Esophagus muscularis mucosa (tissue), 4 donors: ENCODE data around the gene PARD6B.

Source experiments
- EP300 ChIP-seq: sonication (generic); formaldehyde crosslinking; IDR thresholded peaks from one replicate; pipeline ENCODE4 v1.6.1; 2017; ENCODE audit warnings: antibody characterized with exemption
- POLR2AphosphoS5 ChIP-seq, 2 donors: sonication (generic); formaldehyde crosslinking; IDR thresholded peaks; one replicate each; pipeline ENCODE4 v1.6.1; 2017; ENCODE audit warnings: antibody characterized with exemption in 2 of 2
- TF ChIP-seq, protein P1 (sequence below), 3 experiments: fragments of 200-600 bp in 2 of 3; fragments of 450-650 bp in 1 of 3; sonication (generic) in 2 of 3; IDR thresholded peaks; one replicate each; pipeline ENCODE4 v1.5.1; 2017 to 2019; ENCODE audit warnings: antibody characterized with exemption in 3 of 3, mild to moderate bottlenecking in 2 of 3, moderate library complexity in 1 of 3

DNA sequence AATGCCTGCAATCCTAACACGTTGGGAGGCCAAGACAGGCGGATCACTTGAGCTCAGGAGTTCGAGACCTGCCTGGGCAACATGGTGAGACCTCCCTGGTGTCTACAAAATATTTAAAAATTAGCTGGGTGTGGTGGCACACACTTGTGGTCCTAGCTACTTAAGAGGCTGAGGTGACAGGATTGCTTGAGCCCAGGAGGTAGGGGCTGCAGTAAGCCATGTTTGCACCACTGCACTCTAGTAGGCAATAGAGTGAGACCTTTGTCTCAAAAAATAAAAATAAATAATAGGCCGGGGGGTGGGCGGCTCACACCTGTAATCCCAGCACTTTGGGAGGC lies 21.8 kb upstream of the PARD6B start:
- TF ChIP-seq, protein P1, sequence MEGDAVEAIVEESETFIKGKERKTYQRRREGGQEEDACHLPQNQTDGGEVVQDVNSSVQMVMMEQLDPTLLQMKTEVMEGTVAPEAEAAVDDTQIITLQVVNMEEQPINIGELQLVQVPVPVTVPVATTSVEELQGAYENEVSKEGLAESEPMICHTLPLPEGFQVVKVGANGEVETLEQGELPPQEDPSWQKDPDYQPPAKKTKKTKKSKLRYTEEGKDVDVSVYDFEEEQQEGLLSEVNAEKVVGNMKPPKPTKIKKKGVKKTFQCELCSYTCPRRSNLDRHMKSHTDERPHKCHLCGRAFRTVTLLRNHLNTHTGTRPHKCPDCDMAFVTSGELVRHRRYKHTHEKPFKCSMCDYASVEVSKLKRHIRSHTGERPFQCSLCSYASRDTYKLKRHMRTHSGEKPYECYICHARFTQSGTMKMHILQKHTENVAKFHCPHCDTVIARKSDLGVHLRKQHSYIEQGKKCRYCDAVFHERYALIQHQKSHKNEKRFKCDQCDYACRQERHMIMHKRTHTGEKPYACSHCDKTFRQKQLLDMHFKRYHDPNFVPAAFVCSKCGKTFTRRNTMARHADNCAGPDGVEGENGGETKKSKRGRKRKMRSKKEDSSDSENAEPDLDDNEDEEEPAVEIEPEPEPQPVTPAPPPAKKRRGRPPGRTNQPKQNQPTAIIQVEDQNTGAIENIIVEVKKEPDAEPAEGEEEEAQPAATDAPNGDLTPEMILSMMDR (IDR thresholded peaks at IDR 0.05) = no peak
- TF ChIP-seq POLR2AphosphoS5 (IDR thresholded peaks at IDR 0.05) (no peak), EP300 (no peak)
